PC-3 (cell line): ENCODE results near the gene ST3GAL3.

ENCODE experiments used
- CTCF ChIP-seq: fragments of 300-600 bp; sonication (generic); conservative IDR thresholded peaks from 2 replicates; pipeline ENCODE4 v1.5.1; 2017; ENCODE audit warnings: antibody characterized with exemption, low read depth, mild to moderate bottlenecking, low read length
- EZH2 ChIP-seq: fragments of 300-600 bp; sonication (generic); IDR thresholded peaks from one replicate; pipeline ENCODE4 v1.6.1; 2017; ENCODE audit warnings: antibody characterized with exemption, mild to moderate bottlenecking, low read length; ENCODE audit not compliant: unreplicated experiment

DNA sequence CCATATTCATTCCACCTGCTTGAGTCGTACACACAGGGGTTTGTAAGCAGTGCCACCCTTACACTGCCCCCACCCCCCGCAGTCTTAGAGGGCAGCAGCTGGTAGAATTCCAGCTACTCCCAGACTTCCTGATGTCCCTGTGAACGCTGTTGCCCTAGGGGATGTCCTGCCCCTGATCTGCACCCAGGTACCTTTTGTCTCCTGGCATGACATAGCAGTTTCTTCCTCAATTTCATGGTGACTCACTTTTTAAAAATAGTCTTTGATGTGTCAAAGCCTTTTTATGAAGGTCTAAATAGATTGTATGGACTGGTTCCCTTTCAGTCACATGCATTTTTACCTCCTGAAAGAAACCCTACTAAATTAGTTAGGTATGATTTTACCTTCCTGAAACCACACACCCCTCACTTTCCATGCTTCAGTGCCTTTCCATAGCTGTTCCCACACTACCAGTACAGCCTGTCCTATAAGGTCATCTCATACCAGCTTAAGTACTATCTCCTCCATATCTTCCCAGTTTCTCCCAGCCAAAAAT, 76.4 kb downstream of the ST3GAL3 start:
- no peak for TF ChIP-seq CTCF
- no peak for TF ChIP-seq EZH2
